Activated CD4-positive, alpha-beta T cell treated with anti-CD3 and anti-CD28 coated beads, Interleukin-2, Interleukin-4, amounts not matched to agents 100 ng/mL and 50 ng/mL, durations not matched to agents 16 hours and 8 hours (primary cell): Measurements from ENCODE around the gene GRAMD1B.
"Not testable (repeated sequence)": the region's sequence is repeated elsewhere in the genome, so short reads cannot be mapped to it uniquely, and the experiment has no call there.

ENCODE experiments used
- DNase-seq: peaks from one replicate; pipeline ENCODE4 v3.0.0-alpha.2; 2020; ENCODE audit warnings: low spot score

The GRAMD1B gene

DNA sequence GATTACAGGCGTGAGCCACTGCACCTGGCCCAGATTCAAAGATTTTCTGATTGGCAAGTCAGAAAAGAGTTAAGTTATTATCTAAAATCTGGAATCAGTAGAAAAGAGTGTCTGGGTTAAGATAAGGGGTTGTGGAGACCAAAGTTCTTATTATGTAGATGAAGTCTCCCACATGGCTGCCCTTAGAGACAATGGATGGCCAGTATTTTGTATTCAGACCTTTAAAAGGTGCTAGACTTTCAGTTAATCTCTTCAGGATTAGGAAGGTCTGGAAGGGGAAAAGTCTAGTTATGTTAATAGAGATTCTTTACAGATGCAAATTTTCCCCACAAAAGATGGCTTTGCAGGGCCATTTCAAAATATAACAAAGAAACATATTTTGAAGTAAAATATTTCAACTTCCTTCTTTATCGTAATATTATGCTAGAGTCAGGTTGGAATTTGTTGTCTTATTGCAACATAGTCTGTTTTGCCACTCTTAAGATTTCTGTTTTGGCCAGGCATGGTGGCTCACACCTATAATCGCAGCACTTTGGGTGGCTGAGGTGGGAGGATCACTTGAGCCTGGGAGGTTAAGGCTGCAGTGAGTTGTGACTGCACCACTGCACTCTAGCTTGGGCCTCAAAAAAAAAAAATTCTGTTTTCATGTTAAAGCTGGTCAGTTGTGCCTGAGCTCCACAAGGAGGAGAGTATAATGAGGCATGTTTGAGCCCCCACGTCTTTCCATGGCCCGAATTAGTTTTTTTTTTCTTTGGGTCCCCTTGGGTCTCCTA is 14.0 kb downstream of the GRAMD1B start:
- DNase-seq: no peak

- no peak for DNase-seq
Observed at GRCh38 chr11:123448823-123449222, 18.8 kb downstream of the GRAMD1B start.

GRCh38 chr11:123449436-123449835 is 19.4 kb downstream of the GRAMD1B start:
- no peak for DNase-seq

DNA sequence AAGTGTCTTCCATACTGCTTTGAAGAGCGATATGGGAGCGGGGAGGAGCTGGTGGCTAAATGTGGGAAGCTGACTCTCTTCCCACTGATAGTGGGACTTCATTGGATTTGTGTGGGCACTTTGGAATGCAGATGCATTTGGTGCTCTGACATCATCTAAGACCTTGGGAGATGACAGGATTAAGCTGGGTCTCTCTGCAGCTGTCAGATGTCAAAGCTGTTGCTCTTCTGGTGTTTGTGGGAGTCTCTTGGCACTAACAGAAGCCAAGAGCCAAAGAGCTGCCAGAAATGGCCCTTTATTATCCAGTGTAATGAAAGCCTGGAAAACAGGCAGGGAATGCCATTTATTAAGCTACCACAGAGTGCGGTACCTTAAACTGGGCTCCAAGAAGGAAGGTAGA is 20.6 kb downstream of the GRAMD1B start:
- no peak for DNase-seq

GRCh38 chr11:123451183-123451781 is 21.2 kb downstream of the GRAMD1B start:
- DNase-seq: peak; percentile 53

DNA sequence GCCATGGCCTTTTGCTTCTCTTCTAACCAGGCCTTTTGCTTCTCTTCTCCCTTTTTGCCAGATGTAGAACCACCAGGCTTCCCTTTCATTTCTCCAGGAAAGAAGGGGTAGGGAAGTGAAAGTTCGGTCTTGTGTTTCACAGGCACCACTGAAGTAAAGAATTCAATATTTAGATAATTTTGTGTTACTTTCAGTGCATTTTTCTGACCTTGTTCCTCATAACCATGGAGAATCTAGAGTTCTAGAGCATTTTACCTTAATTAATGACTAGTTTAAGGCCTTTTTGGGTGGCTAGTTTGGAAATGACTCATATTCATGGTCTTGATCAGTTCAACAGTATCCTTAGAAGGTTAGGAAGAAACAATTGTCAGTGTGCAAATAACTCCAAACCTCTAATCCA is 22.7 kb downstream of the GRAMD1B start:
- no peak for DNase-seq

GRCh38 chr11:123454060-123454651 is 24.1 kb downstream of the GRAMD1B start:
- DNase-seq: peak; percentile 94

- DNase-seq: no peak
Observed at GRCh38 chr11:123454796-123455195, 24.7 kb downstream of the GRAMD1B start.

DNA sequence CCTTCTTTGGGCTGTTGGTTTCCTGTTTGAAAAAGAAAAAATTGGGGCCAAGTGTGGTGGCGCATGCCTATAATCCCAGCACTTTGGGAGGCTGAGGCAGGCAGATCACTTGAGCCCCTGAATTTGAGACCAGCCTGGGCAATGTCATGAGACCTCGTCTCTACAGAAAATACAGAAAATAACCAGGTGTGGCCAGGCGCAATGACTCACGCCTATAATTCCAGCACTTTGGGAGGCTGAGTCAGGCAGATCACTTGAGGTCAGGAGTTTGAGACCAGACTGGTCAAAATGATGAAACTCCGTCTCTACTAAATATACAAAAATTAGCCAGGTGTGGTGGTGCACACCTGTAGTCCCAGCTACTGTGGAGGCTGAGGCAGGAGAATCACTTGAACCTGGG is 26.4 kb downstream of the GRAMD1B start:
- DNase-seq: not testable (repeated sequence)

GRCh38 chr11:123457187-123457770 is 27.2 kb downstream of the GRAMD1B start:
- DNase-seq: no peak

DNA sequence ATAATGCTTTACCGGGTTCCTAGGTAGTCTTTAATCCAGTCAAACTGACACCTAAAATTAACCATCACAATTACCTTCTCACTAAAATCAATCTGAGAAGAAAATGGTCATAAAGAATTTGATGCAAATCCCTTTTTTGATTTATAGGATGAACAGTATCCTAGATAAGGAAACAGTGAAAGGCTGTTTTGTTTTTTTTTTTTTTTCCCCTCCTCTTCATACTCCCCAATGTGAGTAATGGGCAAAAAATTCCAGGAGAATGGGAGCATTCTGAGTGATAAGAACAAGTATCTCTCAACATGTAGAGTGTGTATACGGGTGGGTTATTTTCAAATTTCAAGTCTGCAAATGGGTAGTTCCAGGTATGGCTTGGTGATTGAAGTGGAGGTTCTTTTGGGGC is 28.4 kb downstream of the GRAMD1B start:
- DNase-seq: no peak

- no peak for DNase-seq
Observed at GRCh38 chr11:123460012-123460700, 30.1 kb downstream of the GRAMD1B start.

GRCh38 chr11:123461164-123461563 is 31.1 kb downstream of the GRAMD1B start:
- no peak for DNase-seq

- DNase-seq: not testable (repeated sequence)
Observed at GRCh38 chr11:123465667-123466066, 35.6 kb downstream of the GRAMD1B start.

DNA sequence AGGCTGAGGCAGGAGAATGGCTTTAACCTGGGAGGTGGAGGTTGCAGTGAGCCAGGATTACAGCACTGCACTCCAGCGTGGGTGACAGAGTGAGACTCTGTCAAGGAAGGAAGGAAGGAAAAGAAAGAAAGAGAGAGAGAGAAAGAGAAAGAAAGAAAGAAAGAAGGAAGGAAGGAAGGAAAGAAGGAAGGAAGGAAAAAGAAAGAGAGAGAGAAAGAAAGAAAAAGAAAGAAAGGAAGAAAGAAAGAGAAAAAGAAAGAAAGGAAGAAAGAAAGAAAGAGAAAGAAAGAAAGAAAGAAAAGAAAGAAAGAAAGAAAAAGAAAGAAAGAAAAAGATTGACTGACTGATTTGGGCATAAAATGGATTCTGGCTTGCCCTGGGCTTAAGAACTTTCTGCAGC is 36.1 kb downstream of the GRAMD1B start:
- DNase-seq: not testable (repeated sequence)

GRCh38 chr11:123469089-123469488 is 39.0 kb downstream of the GRAMD1B start:
- DNase-seq: no peak

DNA sequence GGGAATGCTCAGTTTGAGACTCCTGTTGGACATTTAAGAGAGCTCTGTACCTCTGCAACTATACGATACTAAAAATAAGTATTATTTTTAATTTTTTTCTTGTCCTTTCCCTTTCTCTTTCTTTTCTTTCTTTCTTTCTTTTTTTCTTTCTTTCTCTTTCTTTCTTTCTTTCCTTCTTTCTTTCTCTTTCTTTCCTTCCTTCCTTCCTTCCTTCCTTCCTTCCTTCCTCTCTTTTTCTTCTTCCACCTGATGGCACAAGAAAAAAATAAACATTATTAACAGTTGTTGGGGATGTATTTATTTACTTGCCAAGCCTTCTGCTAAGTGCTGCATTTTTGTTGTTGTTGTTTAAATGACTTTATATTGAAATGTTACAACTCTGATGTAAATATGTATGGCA is 39.5 kb downstream of the GRAMD1B start:
- no peak for DNase-seq

DNA sequence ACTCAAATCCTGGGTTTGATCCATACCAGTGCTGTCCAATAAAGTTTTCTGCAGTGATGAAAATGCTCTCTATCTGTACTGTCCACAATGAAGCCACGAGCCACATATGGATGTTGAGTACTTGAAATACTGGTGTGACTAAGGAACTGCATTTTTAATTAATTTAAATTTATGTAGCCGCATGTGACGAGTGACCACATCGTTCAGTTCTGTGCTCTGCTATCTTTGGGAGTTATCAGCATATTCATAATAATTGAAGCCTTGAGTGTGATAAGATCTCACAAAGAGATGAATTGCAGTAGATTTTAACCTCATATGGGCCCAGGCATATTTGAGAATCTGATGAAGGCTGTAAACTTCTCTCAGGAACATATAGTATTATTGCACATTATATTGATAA is 40.8 kb downstream of the GRAMD1B start:
- DNase-seq: no peak

DNA sequence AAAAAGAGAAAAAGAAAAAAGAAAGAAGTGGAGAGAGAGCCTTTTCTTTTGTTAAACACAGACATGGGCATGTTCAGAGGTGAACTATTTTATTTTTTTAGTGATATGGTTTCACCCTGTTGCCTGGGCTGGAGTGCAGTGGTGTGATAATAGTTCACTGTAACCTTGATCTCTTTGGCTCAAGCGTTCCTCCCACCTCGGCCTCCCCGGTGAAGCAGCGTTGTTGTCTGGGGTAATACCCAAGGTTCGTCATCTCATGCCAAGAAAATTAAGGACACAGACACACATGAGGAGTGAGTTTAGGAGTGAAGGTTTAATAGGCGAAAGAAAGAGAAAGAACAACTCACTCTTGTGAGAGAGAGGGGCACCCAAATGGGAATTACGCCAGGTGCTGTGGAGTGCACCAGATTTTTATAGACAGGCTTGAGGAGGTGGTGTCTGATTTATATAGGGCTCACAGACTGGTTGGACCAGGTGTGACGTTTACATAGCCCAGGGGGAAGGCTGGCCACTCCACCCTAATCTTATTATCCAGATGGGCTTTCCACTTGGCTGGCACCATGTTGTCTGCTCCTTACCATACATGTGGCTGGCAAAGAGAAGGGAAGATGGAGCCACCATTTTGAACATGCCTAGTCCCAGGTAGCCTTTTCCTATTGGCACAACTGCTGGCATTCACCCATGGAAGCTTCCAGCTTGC is 42.3 kb downstream of the GRAMD1B start:
- no peak for DNase-seq

- DNase-seq: no peak
Observed at GRCh38 chr11:123473941-123474677, 44.0 kb downstream of the GRAMD1B start.

GRCh38 chr11:123474994-123475393 is 44.9 kb downstream of the GRAMD1B start:
- no peak for DNase-seq
